Mesangial cell (primary cell): ENCODE data around the gene SPATA31D1. TPM values are rescaled to one million over a fixed set of nuclear protein-coding genes. Genes with fewer than 3 reads are reported as not detected.

Experiments
- total RNA-seq: library from RNA; depleted of rRNA; stranded (reverse); fragments of >200 nt; gene quantifications from 2 replicates; pipeline ENCODE4 v1.2.3, GENCODE V29; 2015

The SPATA31D1 gene
- total RNA-seq: not detected in 2 replicates

GRCh38 chr9:81988472-81988871 lies at the start of gene SPATA31D1:
SPATA31D1 (plus strand) TSS chr9:81988772; CDS start chr9:81988819, 47 bp downstream.

GRCh38 chr9:81943393-81943792 lies 45.2 kb upstream of the SPATA31D1 start, which contains the start of gene SPATA31D3:
SPATA31D3 (plus strand) TSS chr9:81943500; CDS start chr9:81943586, 86 bp downstream.

Other genes with a start within 250 kb of the SPATA31D1 start
- not detected in 2 replicates for gene SPATA31D4, start 60.3 kb upstream of the SPATA31D1 start, total RNA-seq
- gene SPATA31D3, start 45.3 kb upstream of the SPATA31D1 start, total RNA-seq: not detected in 2 replicates